Measurements from ENCODE around the gene TMEM207. TPM values are rescaled to one million over a fixed set of nuclear protein-coding genes. Genes with fewer than 3 reads are reported as not detected.

Gene TMEM207
- total and polyA plus RNA-seq, 2 of the 4 experiments (the other 2 are of a cell fraction) = not detected

- 60% methylated on average over 1 of the region's 3 CpGs; no CpG with 5 or more reads in 1 of the 2 experiments for WGBS, 2 experiments (ENCODE audit: extremely low coverage in 2 of 2, insufficient read length in 1 of 2)
- no peaks in the 10 kb centered on the region for H4K20me1 ChIP-seq (ENCODE audit: insufficient read depth, low read length)
- H3K4me1 ChIP-seq (ENCODE audit: control insufficient read depth, insufficient read depth, low read length) = no peaks in the 10 kb centered on the region
- H2AK9ac ChIP-seq (replicated peaks; ENCODE audit: low read depth, low read length, poor library complexity) = no peak overlapping the region
- no peak overlapping the region for H3K4me2 ChIP-seq (ENCODE audit: low read depth, low read length)
- H2BK20ac ChIP-seq (ENCODE audit: low read depth, low read length) = no peak overlapping the region
- H3K27ac ChIP-seq (ENCODE audit: insufficient read depth, low read length) = no peak overlapping the region
- H3K14ac ChIP-seq (replicated peaks; ENCODE audit: low read depth, low read length) = no peak overlapping the region
- H3K9me3 ChIP-seq (ENCODE audit: control insufficient read depth, insufficient read depth, low read length) = peaks cover 2% of the 10 kb centered on the region
- no peak overlapping the region for H3K23ac ChIP-seq (ENCODE audit: low read depth, low read length)
- dilution Hi-C loops (cut with HindIII; ENCODE audit: low sequenced_read_pairs, unreplicated experiment) (no loop called here), intact Hi-C loops (cut with micrococcal nuclease) (no loop called here), in situ Hi-C loops (cut with MboI; ENCODE audit: low sequenced_read_pairs) (no loop called here)
- TF ChIP-seq FOS (IDR thresholded peaks at IDR 0.05; ENCODE audit: low read depth, low read length) (no peak), MXI1 (IDR thresholded peaks at IDR 0.05; ENCODE audit: borderline replicate concordance, low read depth, low read length) (no peak), BHLHE40 (IDR thresholded peaks at IDR 0.05; ENCODE audit: low read depth, low read length) (no peak), CTCF (conservative IDR thresholded peaks at IDR 0.05; ENCODE audit: low read depth, low read length) (no peak), RFX5 (IDR thresholded peaks at IDR 0.05; ENCODE audit: low read depth, low read length) (no peak), RCOR1 (IDR thresholded peaks at IDR 0.05; ENCODE audit: insufficient replicate concordance, low read length) (no peak), CEBPB (IDR thresholded peaks at IDR 0.05; ENCODE audit: low read depth, low read length) (no peak), SMC3 (IDR thresholded peaks at IDR 0.05; ENCODE audit: low read depth, low read length) (no peak), POLR2A (IDR thresholded peaks at IDR 0.05; ENCODE audit: low read depth, low read length) (no peak), MAFK (IDR thresholded peaks at IDR 0.05; ENCODE audit: low read depth, low read length) (no peak), MAZ (IDR thresholded peaks at IDR 0.05; ENCODE audit: borderline replicate concordance, low read depth, low read length) (no peak), CHD1 (IDR thresholded peaks at IDR 0.05; ENCODE audit: low read depth, low read length) (no peak), NFE2L2 (IDR thresholded peaks at IDR 0.05; ENCODE audit: low read depth, low read length) (no peak), USF2 (IDR thresholded peaks at IDR 0.05; ENCODE audit: low read depth, low read length) (no peak), RAD21 (IDR thresholded peaks at IDR 0.05; ENCODE audit: low read length) (no peak)
- TF ChIP-seq, protein P1, sequence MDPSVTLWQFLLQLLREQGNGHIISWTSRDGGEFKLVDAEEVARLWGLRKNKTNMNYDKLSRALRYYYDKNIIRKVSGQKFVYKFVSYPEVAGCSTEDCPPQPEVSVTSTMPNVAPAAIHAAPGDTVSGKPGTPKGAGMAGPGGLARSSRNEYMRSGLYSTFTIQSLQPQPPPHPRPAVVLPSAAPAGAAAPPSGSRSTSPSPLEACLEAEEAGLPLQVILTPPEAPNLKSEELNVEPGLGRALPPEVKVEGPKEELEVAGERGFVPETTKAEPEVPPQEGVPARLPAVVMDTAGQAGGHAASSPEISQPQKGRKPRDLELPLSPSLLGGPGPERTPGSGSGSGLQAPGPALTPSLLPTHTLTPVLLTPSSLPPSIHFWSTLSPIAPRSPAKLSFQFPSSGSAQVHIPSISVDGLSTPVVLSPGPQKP (IDR thresholded peaks at IDR 0.05; ENCODE audit: borderline replicate concordance, low read depth, low read length) = no peak
- H4K91ac ChIP-seq (ENCODE audit: insufficient read depth, low read depth, low read length) = no peak overlapping the region
- no peak overlapping the region for H3K56ac ChIP-seq (ENCODE audit: extremely low read depth, insufficient read depth, low read length)
- peak overlapping the region; percentile 48 for H2AFZ ChIP-seq (replicated peaks; ENCODE audit: low read length, poor library complexity)
- H3K4ac ChIP-seq (ENCODE audit: low read depth, low read length) = no peak overlapping the region
- H3K79me1 ChIP-seq (ENCODE audit: low read depth in 1 of 2, low read length in 2 of 2) = no peaks in the 10 kb centered on the region
- no peak overlapping the region for H2BK15ac ChIP-seq (ENCODE audit: low read depth, low read length)
- no peak overlapping the region for H4K8ac ChIP-seq (ENCODE audit: low read depth in 2 of 2, low read length in 2 of 2)
- H2AK5ac ChIP-seq (ENCODE audit: low read depth, low read length) = no peak overlapping the region
- H3K36me3 ChIP-seq (ENCODE audit: control insufficient read depth, insufficient read depth, low read length) = no peaks in the 10 kb centered on the region
- ChIA-PET CTCF (no interaction called here), POLR2A (ENCODE audit: unreplicated experiment) (no interaction called here)
- no peak overlapping the region for H4K5ac ChIP-seq (ENCODE audit: low read depth, low read length)
- no peak overlapping the region for H3K18ac ChIP-seq (ENCODE audit: low read depth, low read length)
- H2BK5ac ChIP-seq (ENCODE audit: low read depth, low read length, poor library complexity, severe bottlenecking) = no peak overlapping the region
- no peak overlapping the region for H2BK120ac ChIP-seq (ENCODE audit: low read depth, low read length)
- H3K4me3 ChIP-seq (ENCODE audit: insufficient read depth, low read depth, low read length) = no peak overlapping the region
- H3K9me1 ChIP-seq (ENCODE audit: insufficient read depth, low read length) = no peaks in the 10 kb centered on the region
- no peaks in the 10 kb centered on the region for H3K27me3 ChIP-seq (ENCODE audit: control insufficient read depth, insufficient read depth, low read length)
- DNase-seq = no peak
- H3K9ac ChIP-seq (ENCODE audit: low read depth, low read length) = no peak overlapping the region
- no TSS peak for BruUV-seq (replicated peaks)
- no peak for ATAC-seq (ENCODE audit: low read depth)
Measured at GRCh38 chr3:190414297-190414696, 35.4 kb downstream of the TMEM207 start.
